Stimulated activated CD4-positive, alpha-beta T cell treated with anti-CD3 and anti-CD28 coated beads, Interleukin-2, amount 100 ng/mL, for 24 hours (primary cell): ENCODE data around the gene DIAPH1.

ENCODE experiments used
- DNase-seq, 2 donors: peaks; one replicate each; pipeline ENCODE4 v3.0.0-alpha.2; 2020

Gene DIAPH1

DNA sequence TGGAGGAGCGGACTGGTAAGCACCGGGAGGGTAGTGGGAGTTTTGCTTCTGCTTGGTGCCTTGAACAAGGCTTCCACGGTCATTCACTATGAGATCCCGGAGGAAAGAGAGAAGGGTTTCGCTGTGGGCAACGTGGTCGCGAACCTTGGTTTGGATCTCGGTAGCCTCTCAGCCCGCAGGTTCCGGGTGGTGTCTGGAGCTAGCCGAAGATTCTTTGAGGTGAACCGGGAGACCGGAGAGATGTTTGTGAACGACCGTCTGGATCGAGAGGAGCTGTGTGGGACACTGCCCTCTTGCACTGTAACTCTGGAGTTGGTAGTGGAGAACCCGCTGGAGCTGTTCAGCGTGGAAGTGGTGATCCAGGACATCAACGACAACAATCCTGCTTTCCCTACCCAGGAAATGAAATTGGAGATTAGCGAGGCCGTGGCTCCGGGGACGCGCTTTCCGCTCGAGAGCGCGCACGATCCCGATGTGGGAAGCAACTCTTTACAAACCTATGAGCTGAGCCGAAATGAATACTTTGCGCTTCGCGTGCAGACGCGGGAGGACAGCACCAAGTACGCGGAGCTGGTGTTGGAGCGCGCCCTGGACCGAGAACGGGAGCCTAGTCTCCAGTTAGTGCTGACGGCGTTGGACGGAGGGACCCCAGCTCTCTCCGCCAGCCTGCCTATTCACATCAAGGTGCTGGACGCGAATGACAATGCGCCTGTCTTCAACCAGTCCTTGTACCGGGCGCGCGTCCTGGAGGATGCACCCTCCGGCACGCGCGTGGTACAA lies 142.5 kb downstream of the DIAPH1 start:
- peak in 1 of 2 donors; percentile 30 for DNase-seq

DNA sequence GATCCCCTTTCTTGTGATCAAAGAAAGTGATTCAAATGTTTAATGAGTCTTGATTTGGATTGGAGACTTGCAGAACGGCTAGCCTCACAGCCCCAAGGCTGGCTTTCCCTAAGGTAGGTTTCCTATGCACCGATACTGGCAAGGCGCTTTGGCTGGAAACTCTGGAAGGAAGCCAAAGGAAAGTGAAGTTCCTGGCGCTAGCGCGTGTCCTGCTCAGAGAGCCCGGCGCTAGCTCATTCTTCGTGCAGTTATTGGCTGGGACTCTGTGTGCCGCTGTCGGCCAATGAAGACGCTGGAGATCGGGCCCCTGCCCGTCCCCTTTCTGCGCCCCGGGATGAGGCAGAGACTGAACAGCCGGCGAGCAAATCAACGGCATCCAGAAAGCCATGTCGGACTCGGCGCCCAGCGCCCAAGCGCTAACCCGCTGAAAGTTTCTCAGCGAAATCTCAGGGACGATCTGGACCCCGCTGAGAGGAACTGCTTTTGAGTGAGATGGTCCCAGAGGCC lies 143.1 kb downstream of the DIAPH1 start, which contains the start of gene PCDHGC3:
Gene PCDHGC3, plus strand, starts transcription at position 342 of the 507 bp plus-strand sequence. Its CDS starts 151 bp downstream, at position 493.
- peak; percentile 50 to 71 for DNase-seq

GRCh38 chr5:141465351-141465750 lies 153.4 kb downstream of the DIAPH1 start:
- no peak for DNase-seq
